GM18867 (cell line): ENCODE data around the gene C6orf47.
A peak's percentile ranks its signal among the peaks of the same experiment; 100 is the strongest.

Experiments
- ATAC-seq: cut with Tn5 transposase; IDR thresholded peaks from one replicate; pipeline ENCODE4 v1.9.1; 2021; ENCODE audit warnings: mild to moderate bottlenecking, moderate library complexity; ENCODE audit not compliant: unreplicated experiment

Gene C6orf47

DNA sequence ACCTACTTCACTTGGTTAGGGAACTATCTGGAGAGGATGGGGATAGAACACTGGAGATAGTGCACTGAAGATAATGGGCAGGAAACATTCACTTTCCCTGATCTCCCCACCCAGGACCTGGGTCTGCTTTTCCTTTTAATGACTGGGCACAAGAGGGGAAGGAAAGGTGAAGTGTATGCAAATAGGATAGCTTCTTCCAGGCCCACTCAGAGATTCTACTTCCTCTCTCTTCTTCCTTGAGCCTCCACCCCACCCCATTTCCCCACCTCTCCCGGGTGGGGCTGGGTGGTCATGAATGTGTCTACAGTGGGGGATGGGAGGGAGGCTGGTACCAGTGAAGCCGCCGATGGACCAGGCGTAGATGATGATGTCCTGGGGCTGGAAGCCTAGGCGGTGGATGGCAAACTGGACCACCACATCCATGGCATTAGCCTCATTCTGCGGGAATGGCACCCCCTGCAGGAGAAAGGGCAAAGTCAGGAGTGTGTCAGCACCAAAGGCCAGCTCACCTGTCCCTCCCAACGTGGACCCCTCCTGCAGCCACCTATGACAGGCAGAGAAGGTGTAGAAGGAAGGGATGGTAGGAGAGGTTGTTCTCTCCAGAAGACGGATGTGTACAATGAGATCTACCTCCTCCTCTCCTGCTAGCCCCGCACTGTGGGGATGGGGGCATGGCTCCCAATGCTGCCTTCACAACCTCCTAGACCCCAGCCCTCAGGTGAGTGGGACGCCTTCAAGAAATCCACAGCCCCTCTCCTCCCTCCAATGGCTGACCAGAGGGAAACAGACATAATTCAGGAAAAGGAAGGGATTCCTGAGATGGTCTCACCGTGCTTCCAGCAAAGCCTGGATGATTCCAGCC, 28.9 kb upstream of the C6orf47 start:
- ATAC-seq: no peak

DNA sequence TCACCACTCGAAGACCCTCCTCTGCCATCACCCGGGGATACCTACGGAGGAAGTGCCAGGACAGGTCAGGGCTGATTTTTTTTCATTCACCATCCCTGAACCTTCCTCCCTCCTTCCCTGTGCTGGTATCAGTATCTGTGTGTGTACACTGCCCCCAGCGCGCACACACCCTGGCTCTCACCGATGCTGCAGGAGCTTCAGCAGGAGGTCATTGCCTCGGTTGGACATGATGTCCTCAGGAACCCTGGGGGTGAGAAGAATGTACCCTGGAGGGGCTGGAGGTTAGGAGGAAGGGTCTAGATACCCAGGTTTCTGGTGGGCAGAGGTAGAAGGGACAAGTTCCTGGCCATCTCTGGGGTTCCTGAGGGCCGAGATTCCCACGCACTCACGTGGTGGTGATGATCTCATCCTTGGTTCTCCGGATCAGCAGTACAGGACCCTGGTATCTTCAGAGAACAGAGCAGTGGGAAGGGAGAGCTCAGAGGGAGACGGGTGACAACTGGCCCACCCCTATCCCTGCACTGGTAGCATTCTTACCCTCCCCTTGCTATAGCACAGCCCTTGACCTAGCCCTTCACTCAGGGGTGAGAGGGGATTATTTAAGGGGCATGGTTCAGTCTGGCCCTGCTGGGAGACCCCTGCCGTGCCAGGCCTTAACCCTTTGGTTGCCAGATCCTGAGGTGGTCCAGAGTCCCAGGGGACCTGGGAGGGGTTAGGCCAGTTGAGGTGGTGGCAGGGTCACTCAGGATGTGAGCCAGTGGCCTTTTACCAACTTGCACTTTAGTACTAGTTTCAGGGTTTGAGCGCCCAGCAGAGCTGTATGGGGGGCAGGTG, 27.5 kb upstream of the C6orf47 start:
- ATAC-seq: no peak

- no peak for ATAC-seq
Observed at GRCh38 chr6:31687321-31687720, 26.7 kb upstream of the C6orf47 start.

GRCh38 chr6:31686483-31686882, 25.9 kb upstream of the C6orf47 start:
- ATAC-seq: no peak

DNA sequence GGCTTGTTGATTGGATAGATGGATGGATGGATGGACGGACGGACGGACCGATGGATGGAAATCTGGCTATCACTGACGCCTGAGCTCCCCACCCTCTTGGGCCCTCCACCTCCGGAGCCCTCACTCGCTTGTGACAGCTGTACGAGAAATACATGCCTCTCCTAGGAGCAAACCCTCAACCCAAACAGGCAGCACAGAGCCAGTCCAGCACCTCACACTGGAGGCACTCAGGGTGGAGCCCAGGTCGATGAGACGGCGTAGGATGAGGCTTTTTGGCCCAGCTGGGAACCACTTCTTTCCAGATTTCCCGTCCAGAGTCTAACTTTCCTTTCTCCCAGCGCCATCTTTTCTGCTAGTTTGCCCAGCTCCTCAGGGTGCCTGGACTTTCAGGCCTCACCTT, 23.0 kb upstream of the C6orf47 start:
- no peak for ATAC-seq

DNA sequence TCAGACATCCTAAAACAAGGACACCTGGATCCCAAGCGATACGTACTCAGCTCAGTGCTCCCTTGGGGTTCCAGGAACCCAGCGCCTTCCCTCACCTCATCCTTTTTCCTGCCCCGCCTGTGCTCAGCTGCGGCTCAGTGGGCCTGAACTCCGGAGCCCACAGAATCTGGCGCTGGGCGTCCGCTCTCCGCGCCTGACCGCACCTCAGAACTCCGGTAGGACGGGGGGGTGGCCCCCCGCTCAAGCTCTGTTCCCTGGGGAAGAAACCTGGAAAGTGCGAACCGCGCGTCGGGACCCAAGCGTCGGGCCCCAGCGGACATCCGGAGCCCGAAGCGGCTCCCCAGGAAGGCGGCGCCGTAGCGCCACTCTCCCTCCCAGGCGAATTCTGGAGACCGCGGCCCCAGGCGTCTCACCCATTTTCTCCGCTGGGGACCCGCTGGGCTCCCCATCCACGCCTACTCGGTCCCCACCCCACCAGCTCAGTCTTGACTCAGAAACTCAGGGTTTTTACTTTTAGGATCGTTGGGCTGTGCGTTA, 20.6 kb upstream of the C6orf47 start:
- no peak for ATAC-seq

- ATAC-seq: peak; percentile 42
Observed at GRCh38 chr6:31680226-31681134, 19.9 kb upstream of the C6orf47 start, which contains the start of gene LY6G5C. LY6G5C (minus strand) TSS chr6:31681067; CDS start chr6:31680373, 694 bp downstream.

DNA sequence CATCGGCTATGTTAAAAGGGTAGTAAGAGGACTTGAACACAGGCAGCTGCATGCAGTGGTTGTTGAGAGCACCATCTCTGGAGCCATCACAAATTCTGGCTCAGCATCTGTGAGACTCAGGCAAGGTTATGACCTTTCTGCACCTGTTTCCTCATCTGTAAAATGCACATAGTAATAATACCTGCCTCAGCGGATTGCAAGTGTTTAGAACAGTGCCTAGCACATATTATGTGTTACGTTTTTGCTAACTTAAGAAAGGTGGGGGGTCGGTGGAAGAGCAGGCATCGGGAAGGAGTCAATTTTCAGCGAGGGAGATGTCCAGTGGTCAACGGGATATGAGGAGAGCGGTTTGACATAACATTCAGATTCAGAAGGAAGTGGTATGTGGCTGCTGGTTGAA, 17.4 kb upstream of the C6orf47 start:
- no peak for ATAC-seq

GRCh38 chr6:31676904-31677303, 16.3 kb upstream of the C6orf47 start:
- ATAC-seq: no peak

- ATAC-seq: no peak
Observed at GRCh38 chr6:31676322-31676903, 15.8 kb upstream of the C6orf47 start.

DNA sequence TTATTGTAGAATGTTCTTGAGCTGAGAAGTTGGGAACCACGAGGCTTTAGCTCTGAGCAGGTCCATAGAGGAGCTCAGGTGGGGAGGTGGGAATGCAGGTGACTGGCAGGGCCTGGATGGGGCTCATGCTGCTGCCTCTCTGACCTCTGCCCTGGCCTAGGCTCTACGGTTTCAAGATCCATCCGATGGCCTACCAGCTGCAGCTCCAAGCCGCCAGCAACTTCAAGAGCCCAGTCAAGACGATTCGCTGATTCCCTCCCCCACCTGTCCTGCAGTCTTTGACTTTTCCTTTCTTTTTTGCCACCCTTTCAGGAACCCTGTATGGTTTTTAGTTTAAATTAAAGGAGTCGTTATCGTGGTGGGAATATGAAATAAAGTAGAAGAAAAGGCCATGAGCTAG, 9.1 kb upstream of the C6orf47 start, which contains the start of gene LY6G5B:
LY6G5B (plus strand) TSS at position 301 of the 400 bp plus-strand sequence. CDS start 975 bp downstream, outside the sequence.
- no peak for ATAC-seq

DNA sequence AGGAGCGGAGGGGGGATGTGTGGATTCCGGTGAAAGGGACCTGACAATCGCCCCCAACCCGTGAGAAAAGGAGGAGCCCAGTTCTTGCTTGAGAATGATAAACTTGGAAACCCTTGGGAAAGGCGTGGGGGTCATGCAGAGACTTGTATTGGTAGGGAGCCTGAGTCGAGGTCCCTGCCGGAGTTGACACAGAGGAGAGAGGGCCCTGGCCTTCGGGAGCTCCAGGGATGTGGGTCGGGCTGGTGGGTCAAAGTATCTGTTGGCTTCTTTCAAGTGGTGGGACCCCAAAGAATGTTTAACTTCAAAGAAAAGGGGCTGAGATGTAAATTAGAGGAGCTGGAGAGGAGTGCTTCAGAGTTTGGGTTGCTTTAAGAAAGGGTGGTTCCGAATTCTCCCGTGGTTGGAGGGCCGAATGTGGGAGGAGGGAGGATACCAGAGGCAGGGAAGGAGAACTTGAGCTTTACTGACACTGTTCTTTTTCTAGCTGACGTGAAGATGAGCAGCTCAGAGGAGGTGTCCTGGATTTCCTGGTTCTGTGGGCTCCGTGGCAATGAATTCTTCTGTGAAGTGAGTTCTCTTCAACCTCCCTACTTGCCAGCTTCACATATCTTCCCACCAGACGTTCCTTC, 5.9 kb upstream of the C6orf47 start:
- ATAC-seq: no peak

GRCh38 chr6:31665501-31666336, 5.1 kb upstream of the C6orf47 start, which contains the start of gene CSNK2B:
CSNK2B (plus strand) TSS chr6:31666080; CDS start chr6:31666832, 752 bp downstream.
- ATAC-seq: peak; percentile 85

DNA sequence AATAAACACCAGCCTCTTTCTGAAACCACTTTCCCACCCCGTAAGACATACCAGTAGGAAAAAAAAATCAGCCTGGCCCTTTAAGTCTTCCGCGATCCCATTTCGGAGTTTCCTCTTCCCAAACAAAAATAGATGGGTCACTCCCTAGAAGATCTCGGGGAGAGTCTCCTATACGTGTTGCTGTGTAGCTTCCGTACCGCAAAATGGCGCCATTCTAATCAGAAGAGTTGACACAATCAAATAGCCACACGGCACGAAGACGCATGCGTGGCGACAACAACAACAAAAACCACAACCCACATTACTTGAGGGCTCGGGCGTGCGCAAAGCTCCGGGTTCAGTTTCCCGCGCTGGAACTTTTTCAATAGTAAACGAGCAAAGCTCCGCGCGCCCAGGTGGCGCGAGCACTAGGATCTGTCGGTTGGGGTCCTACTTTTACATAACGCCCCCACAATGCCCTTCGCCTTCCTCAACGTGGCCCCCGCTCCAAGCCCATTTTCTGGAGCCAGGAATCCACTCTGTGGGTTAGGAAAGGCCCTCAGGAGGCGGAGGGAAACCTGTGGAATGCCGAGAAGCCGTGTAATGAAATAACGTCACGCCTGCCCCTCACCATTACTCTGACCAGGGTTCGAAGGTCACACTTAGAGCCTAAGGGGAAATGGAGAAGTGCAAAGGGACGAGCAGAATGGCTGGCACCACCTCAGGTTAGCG, 4.4 kb upstream of the C6orf47 start, which contains the start of gene GPANK1:
GPANK1 (minus strand) TSS at position 208 of the 711 bp plus-strand sequence. CDS start 519 bp downstream, outside the sequence.
- ATAC-seq: peak; percentile 37

DNA sequence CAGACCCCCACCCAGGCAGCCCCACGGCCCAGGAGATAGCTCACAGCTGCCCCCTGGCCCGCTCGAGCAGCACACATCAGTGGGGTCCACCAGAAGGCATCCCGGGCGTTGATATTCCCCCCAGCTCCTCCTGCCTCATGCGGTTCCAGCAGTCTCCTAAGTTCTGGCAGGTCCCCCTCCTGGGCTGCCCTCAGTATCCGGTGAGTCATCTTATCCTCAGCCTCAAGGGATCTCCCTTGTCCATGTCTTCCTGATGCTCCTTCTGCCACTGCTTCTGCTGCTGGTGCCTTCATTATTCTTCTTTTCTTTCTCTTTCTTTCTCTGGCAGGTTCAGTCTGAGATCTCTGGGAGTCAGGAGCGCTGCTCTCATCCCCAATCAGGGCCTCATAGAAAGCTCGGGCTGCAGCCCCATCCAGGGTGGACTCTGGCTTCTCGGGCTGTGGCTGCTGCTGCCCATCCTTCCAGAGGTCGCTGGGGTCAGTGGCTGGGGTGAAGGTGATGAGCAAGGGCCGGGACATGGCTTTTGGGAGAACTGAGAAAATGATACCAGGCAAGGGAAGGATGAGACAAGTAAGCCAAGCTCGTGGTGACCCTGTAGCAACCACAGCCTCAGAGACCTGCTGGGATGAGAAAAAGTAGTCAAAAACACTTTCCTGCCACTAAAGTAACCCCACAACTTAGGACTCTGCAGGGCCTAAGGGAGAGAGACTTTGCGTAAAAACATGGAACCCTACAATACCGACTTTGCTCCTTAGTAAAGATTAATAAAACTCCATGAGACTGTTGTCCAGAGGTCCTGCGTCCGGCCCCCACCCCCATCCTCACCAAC, 3.6 kb upstream of the C6orf47 start:
- ATAC-seq: peak; percentile 2

GRCh38 chr6:31663126-31663960, 2.8 kb upstream of the C6orf47 start:
- ATAC-seq: no peak
